IPS-15b (cell line): ENCODE data around the gene LIME1.
A peak's percentile ranks its signal among the peaks of the same experiment; 100 is the strongest.

ENCODE experiments used
- H3K27me3 ChIP-seq: one replicate; pipeline ENCODE4 v1.6.1; 2013; ENCODE audit warnings: low read length; ENCODE audit not compliant: control insufficient read depth, insufficient read depth
- H3K36me3 ChIP-seq: one replicate; pipeline ENCODE4 v1.6.1; 2013; ENCODE audit warnings: low read length; ENCODE audit not compliant: control insufficient read depth, insufficient read depth
- H3K4me1 ChIP-seq: one replicate; pipeline ENCODE4 v1.6.1; 2013; ENCODE audit warnings: mild to moderate bottlenecking, low read length; ENCODE audit not compliant: control insufficient read depth, insufficient read depth
- H3K4me3 ChIP-seq: one replicate; pipeline ENCODE4 v1.5.1; 2013; ENCODE audit warnings: low read depth, low read length
- H3K9ac ChIP-seq: one replicate; pipeline ENCODE4 v1.6.1; 2013; ENCODE audit warnings: low read depth, mild to moderate bottlenecking, low read length
- H3K9me3 ChIP-seq: one replicate; pipeline ENCODE4 v1.6.1; 2013; ENCODE audit warnings: mild to moderate bottlenecking, low read length; ENCODE audit not compliant: control insufficient read depth, insufficient read depth

The LIME1 gene

DNA sequence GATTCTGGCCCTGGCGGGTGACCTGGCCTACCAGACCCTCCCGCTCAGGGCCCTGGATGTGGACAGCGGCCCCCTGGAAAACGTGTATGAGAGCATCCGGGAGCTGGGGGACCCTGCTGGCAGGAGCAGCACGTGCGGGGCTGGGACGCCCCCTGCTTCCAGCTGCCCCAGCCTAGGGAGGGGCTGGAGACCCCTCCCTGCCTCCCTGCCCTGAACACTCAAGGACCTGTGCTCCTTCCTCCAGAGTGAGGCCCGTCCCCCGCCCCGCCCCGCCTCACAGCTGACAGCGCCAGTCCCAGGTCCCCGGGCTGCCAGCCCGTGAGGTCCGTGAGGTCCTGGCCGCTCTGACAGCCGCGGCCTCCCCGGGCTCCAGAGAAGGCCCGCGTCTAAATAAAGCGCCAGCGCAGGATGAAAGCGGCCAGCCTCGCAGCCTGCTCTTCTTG, 2.2 kb downstream of the LIME1 start:
- H3K9ac ChIP-seq: no peak overlapping the region
- H3K9me3 ChIP-seq: no peaks in the 10 kb centered on the region
- H3K4me1 ChIP-seq: no peaks in the 10 kb centered on the region
- H3K27me3 ChIP-seq: no peaks in the 10 kb centered on the region
- peaks cover 40% of the 10 kb centered on the region for H3K36me3 ChIP-seq
- H3K4me3 ChIP-seq: peak overlapping the region; percentile 52

- H3K36me3 ChIP-seq: peaks cover 36% of the 10 kb centered on the region
- H3K9me3 ChIP-seq: no peaks in the 10 kb centered on the region
- H3K4me3 ChIP-seq: peak within 1 kb of the TSS; percentile 70
- H3K9ac ChIP-seq: peak within 1 kb of the TSS; percentile 73
- H3K4me1 ChIP-seq: no peaks in the 10 kb centered on the region
- no peaks in the 10 kb centered on the region for H3K27me3 ChIP-seq
Measured at GRCh38 chr20:63739130-63740069, 2.9 kb downstream of the LIME1 start, which contains the start of gene SLC2A4RG. Gene SLC2A4RG (plus strand): TSS chr20:63739776. CDS start chr20:63739913, 137 bp downstream.

GRCh38 chr20:63740070-63740626, 3.7 kb downstream of the LIME1 start:
- Histone ChIP-seq H3K27me3 (no peaks in the 10 kb centered on the region), H3K4me3 (peak overlapping the region; percentile 70), H3K9ac (peak overlapping the region; percentile 73), H3K36me3 (peaks cover 30% of the 10 kb centered on the region), H3K4me1 (no peaks in the 10 kb centered on the region), H3K9me3 (no peaks in the 10 kb centered on the region)

DNA sequence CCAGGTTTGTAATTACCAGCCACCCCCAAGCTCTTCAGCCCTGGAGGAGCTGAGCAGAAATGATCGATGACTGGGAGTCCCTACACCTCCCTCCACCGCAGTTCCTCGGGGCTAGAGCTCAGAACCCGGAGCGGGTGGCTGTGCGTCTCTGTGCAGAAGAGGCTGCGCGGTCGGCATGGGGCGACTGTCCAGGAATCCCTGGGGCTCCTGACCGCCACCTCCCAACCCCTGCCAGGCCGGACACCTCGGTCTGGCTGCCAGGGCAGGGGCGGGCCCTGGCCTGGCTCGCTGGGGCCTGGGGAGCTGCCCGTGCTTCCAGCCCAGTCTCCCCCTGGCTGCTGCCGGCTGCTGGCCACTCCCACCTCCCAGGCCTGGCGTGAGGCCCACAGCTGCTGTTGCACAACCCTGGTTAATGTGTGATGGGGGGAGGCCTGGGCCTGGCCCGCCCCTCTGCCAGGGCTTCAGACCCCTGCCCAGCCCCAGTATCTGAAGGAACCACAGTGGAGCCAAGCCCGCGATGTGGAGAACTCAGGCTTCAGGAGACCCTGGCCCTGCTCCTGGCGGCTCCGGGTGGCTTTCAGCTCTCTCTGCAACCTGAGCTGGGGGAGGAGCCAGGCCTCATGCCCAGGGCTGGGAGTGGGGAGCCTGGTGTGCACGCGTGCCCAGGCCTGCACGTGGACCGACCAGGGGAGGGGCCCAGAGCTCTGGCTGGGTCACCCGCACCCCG, 4.3 kb downstream of the LIME1 start:
- H3K9me3 ChIP-seq: no peaks in the 10 kb centered on the region
- H3K27me3 ChIP-seq: no peaks in the 10 kb centered on the region
- H3K36me3 ChIP-seq: peaks cover 25% of the 10 kb centered on the region
- peak overlapping the region; percentile 70 for H3K4me3 ChIP-seq
- peak overlapping the region; percentile 73 for H3K9ac ChIP-seq
- H3K4me1 ChIP-seq: no peaks in the 10 kb centered on the region

DNA sequence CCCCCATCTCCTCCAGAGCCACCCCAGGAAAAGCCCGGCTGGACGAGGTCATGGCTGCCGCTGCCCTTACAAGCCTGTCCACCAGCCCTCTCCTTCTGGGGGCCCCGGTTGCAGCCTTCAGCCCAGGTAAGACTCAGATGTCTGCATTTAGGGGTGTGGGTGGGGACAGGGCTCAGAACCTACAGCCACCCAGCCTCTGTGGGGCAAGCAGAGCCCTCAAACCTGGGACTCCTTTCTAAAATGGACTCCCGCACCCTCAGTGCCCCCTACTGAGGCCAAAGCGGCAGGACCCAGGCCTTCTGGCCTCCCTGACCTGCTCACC, 4.9 kb downstream of the LIME1 start:
- no peak overlapping the region for H3K9ac ChIP-seq
- H3K36me3 ChIP-seq: peaks cover 22% of the 10 kb centered on the region
- peak overlapping the region; percentile 70 for H3K4me3 ChIP-seq
- no peaks in the 10 kb centered on the region for H3K4me1 ChIP-seq
- no peaks in the 10 kb centered on the region for H3K9me3 ChIP-seq
- H3K27me3 ChIP-seq: no peaks in the 10 kb centered on the region

GRCh38 chr20:63741676-63742380, 5.4 kb downstream of the LIME1 start:
- peaks cover 26% of the 10 kb centered on the region for H3K36me3 ChIP-seq
- peak overlapping the region; percentile 70 for H3K4me3 ChIP-seq
- no peak overlapping the region for H3K9ac ChIP-seq
- no peaks in the 10 kb centered on the region for H3K4me1 ChIP-seq
- H3K9me3 ChIP-seq: no peaks in the 10 kb centered on the region
- H3K27me3 ChIP-seq: no peaks in the 10 kb centered on the region

DNA sequence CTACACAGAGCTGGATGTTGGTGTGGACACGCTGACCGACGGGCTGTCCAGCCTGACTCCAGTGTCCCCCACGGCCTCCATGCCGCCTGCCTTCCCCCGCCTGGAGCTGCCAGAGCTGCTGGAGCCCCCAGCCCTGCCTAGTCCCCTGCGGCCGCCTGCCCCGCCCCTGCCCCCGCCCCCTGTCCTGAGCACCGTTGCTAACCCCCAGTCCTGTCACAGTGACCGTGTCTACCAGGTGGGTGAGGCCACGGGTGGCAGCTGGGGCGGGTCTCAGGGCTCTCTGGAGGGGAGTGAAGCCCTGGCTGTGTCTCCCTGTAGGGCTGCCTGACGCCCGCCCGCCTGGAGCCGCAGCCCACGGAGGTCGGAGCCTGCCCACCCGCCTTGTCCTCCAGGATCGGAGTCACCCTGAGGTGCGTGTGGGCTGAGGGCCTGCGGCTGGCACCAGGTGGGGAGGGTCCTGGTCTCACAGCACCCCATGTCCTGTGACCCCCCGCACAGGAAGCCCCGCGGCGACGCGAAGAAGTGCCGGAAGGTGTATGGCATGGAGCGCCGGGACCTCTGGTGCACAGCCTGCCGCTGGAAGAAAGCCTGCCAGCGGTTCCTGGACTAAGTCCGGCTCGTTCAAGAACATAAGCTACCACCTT, 6.0 kb downstream of the LIME1 start:
- Histone ChIP-seq H3K4me3 (no peak overlapping the region), H3K36me3 (peaks cover 27% of the 10 kb centered on the region), H3K9me3 (no peaks in the 10 kb centered on the region), H3K9ac (no peak overlapping the region), H3K4me1 (no peaks in the 10 kb centered on the region), H3K27me3 (no peaks in the 10 kb centered on the region)

DNA sequence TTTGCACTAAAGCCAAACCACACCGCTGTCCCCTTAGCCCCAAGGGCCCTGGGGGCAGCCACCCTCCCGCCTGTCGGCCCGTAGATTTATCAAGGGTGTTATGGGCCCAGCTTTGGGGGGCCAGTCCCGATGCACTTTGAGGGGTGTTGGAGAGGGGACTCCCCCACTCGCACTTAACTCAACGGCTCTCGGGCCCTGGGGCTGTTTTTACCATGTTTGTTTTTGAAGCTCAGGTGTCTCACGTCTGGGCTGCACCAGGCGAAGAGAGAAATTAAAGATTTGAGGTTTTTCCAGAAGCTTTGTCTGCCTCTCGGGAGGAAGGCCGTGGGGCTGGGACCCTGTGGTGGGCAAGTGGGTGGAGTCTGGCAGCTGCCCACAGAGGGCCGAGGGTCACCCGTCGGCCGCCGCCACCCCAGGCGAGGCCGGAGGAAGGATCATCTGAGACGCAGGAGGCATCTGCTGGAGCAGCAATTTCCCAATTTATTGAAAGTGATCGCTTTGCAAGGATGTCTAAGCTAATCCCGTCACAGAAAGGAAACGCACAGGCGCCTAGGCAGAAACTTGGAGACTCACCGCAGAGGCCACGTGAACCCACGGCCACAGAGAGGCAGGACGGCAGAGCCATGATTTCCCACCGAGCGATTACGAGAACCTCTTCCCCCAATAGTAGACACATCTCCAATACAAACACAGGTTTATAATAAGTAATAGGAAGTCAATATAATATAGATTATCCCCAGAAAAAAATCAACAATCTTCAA, 6.9 kb downstream of the LIME1 start:
- Histone ChIP-seq H3K9me3 (no peaks in the 10 kb centered on the region), H3K4me3 (no peak overlapping the region), H3K9ac (no peak overlapping the region), H3K36me3 (peaks cover 27% of the 10 kb centered on the region), H3K4me1 (no peaks in the 10 kb centered on the region), H3K27me3 (no peaks in the 10 kb centered on the region)

GRCh38 chr20:63744158-63744557, 7.7 kb downstream of the LIME1 start:
- Histone ChIP-seq H3K4me1 (no peaks in the 10 kb centered on the region), H3K9ac (no peak overlapping the region), H3K9me3 (no peaks in the 10 kb centered on the region), H3K4me3 (no peak overlapping the region), H3K36me3 (peaks cover 27% of the 10 kb centered on the region), H3K27me3 (no peaks in the 10 kb centered on the region)

DNA sequence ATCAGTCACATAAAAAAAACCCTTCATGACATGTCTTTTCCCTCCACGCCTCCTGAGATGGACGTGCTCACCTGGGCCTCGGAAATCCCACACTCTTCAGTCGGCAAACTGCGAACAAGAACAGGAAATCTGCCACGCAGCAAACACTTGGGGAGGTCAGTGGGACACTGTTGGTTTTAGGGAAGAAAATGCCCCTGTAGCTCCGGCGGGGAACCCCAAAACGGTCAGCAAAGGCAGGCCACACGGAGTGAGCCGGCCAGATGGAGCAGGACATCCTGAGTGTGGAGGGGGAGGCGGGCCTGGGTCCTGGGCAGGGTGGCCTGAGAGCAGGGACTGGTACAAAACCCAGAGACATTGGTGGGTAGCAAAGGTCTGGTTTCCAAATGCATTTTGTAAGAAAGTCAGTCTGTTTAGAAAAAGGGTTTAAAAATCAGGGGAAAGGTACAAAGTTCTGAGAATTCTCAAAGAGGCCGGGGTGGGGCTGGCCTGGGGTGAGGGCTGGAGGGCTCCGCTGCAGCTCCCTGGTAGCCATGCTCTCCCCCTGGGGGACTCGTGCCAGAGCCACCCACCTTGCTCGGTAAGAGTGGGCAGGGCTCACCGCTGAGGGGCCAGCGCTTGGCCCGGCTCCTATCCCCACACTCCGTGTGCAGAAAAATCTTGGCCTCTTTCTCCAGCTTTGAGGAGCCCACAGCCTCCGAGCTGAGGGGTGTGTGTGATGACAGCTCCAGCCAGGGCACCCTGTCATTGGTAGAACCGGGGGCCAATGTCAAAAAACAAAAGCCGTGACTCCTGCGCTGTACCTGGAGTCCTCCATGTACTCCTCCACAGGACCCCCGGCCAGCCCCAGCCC, 8.3 kb downstream of the LIME1 start:
- H3K4me1 ChIP-seq: no peaks in the 10 kb centered on the region
- H3K4me3 ChIP-seq: no peak overlapping the region
- H3K36me3 ChIP-seq: peaks cover 29% of the 10 kb centered on the region
- no peaks in the 10 kb centered on the region for H3K9me3 ChIP-seq
- H3K9ac ChIP-seq: no peak overlapping the region
- H3K27me3 ChIP-seq: no peaks in the 10 kb centered on the region
